ENCODE measurements around the gene SCRT2.

GRCh38 chr20:638579-638978 is 37.0 kb downstream of the SCRT2 start:
- TF ChIP-seq, protein P1, sequence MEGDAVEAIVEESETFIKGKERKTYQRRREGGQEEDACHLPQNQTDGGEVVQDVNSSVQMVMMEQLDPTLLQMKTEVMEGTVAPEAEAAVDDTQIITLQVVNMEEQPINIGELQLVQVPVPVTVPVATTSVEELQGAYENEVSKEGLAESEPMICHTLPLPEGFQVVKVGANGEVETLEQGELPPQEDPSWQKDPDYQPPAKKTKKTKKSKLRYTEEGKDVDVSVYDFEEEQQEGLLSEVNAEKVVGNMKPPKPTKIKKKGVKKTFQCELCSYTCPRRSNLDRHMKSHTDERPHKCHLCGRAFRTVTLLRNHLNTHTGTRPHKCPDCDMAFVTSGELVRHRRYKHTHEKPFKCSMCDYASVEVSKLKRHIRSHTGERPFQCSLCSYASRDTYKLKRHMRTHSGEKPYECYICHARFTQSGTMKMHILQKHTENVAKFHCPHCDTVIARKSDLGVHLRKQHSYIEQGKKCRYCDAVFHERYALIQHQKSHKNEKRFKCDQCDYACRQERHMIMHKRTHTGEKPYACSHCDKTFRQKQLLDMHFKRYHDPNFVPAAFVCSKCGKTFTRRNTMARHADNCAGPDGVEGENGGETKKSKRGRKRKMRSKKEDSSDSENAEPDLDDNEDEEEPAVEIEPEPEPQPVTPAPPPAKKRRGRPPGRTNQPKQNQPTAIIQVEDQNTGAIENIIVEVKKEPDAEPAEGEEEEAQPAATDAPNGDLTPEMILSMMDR (IDR thresholded peaks at IDR 0.05) = no peak
- TF ChIP-seq EP300 (IDR thresholded peaks at IDR 0.05) = no peak
- no peak for TF ChIP-seq POLR2A (IDR thresholded peaks at IDR 0.05)

Data from ovary (tissue), 3 donors.